Keratinocyte (primary cell): ENCODE data around the gene ADAMTS17. TPM values are rescaled to one million over a fixed set of nuclear protein-coding genes. Genes with fewer than 3 reads are reported as not detected.

Experiments used
- DNase-seq: peaks from one replicate; pipeline ENCODE4 v3.0.0-alpha.2; 2011; ENCODE audit warnings: low read depth, missing footprints, low spot score
- FAIRE-seq: peaks from 2 replicates; lab custom pipeline; 2011; peaks lifted over from hg19 to GRCh38; lab: Jason Lieb, UNC
- H2AFZ ChIP-seq: 2 replicates; pipeline ENCODE4 v1.6.0; 2012; ENCODE audit warnings: low read length, control low read depth, inconsistent platforms; ENCODE audit not compliant: control insufficient read depth
- H3K27ac ChIP-seq: 2 replicates; pipeline ENCODE4 v1.5.1; 2011; ENCODE audit warnings: low read length; ENCODE audit not compliant: control insufficient read depth, insufficient read depth
- H3K27me3 ChIP-seq: 3 replicates; pipeline ENCODE4 v1.6.0; 2011; ENCODE audit warnings: low read length; ENCODE audit not compliant: control insufficient read depth, insufficient read depth; ENCODE audit errors: extremely low read depth
- H3K36me3 ChIP-seq, 2 experiments: 2 replicates in 1 of 2; 3 replicates in 1 of 2; pipeline ENCODE4 v1.5.1; 2011; ENCODE audit warnings: low read length in 2 of 2, mild to moderate bottlenecking in 1 of 2; ENCODE audit not compliant: control insufficient read depth in 2 of 2, insufficient read depth in 2 of 2; ENCODE audit errors: extremely low read depth in 1 of 2
- H3K4me1 ChIP-seq: 3 replicates; pipeline ENCODE4 v1.5.1; 2011; ENCODE audit warnings: low read length; ENCODE audit not compliant: control insufficient read depth, insufficient read depth; ENCODE audit errors: extremely low read depth
- H3K4me2 ChIP-seq: 3 replicates; pipeline ENCODE4 v1.6.0; 2011; ENCODE audit warnings: low read depth, low read length; ENCODE audit not compliant: control insufficient read depth, insufficient read depth; ENCODE audit errors: extremely low read depth
- H3K4me3 ChIP-seq, 3 experiments: fragments of 200-600 bp in 1 of 3; sonication (generic) in 1 of 3; 2 replicates in 2 of 3; 3 replicates in 1 of 3; pipeline ENCODE4 v1.5.1; 2011 to 2016; ENCODE audit warnings: low read length in 3 of 3, mild to moderate bottlenecking in 3 of 3, control low read depth in 2 of 3, inconsistent platforms in 1 of 3, low read depth in 1 of 3, mixed read lengths in 1 of 3, mixed run types in 1 of 3, moderate library complexity in 1 of 3; ENCODE audit not compliant: control insufficient read depth in 2 of 3, insufficient read depth in 2 of 3; ENCODE audit errors: extremely low read depth in 1 of 3
- H3K79me2 ChIP-seq: 2 replicates; pipeline ENCODE4 v1.6.0; 2012; ENCODE audit warnings: low read length; ENCODE audit not compliant: control insufficient read depth, insufficient read depth
- H3K9ac ChIP-seq: 3 replicates; pipeline ENCODE4 v1.6.0; 2011; ENCODE audit warnings: low read length; ENCODE audit not compliant: control insufficient read depth, insufficient read depth; ENCODE audit errors: extremely low read depth
- H3K9me1 ChIP-seq: 3 replicates; pipeline ENCODE4 v1.6.0; 2011; ENCODE audit warnings: low read length; ENCODE audit not compliant: control insufficient read depth, insufficient read depth; ENCODE audit errors: extremely low read depth
- H3K9me3 ChIP-seq: 2 replicates; pipeline ENCODE4 v1.5.1; 2012; ENCODE audit warnings: low read depth, low read length; ENCODE audit not compliant: control insufficient read depth
- H4K20me1 ChIP-seq: 3 replicates; pipeline ENCODE4 v1.6.0; 2011; ENCODE audit warnings: low read length; ENCODE audit not compliant: control insufficient read depth, insufficient read depth; ENCODE audit errors: extremely low read depth
- EZH2 ChIP-seq: IDR thresholded peaks from one replicate; pipeline ENCODE4 v1.6.1; 2012; ENCODE audit warnings: inconsistent platforms, mild to moderate bottlenecking, low read length, moderate library complexity
- dilution Hi-C: fragments of 300-500 bp; cut with MboI; formaldehyde crosslinking; loops from one replicate; pipeline ENCODE4 v1.7.0; 2020; ENCODE audit warnings: low sequenced_read_pairs; ENCODE audit not compliant: extremely low pct_ligation_motif_present
- polyA plus RNA-seq, 5 experiments: library from polyadenylated mRNA; depleted of rRNA in 3 of 5; stranded (reverse) in 3 of 5; stranded (forward) in 1 of 5; unstranded in 1 of 5; fragments of >200 nt; gene quantifications; 1 replicate in 1 of 5; 2 replicates in 3 of 5; 3 replicates in 1 of 5; pipeline versions ENCODE4 v1.2.1 to v1.2.3, GENCODE V29; 2011 to 2012; ENCODE audit warnings: missing spikeins in 2 of 5, low read depth in 1 of 5, low replicate concordance in 1 of 5
- TF ChIP-seq, protein P1 (sequence below), 3 experiments: IDR thresholded peaks in 1 of 3; conservative IDR thresholded peaks in 1 of 3; optimal IDR thresholded peaks in 1 of 3; 2 replicates in 2 of 3; 3 replicates in 1 of 3; pipeline versions ENCODE3 to v1.5.1; 2011; ENCODE audit warnings: low read length in 3 of 3, mild to moderate bottlenecking in 3 of 3, moderate library complexity in 2 of 3, control low read depth in 1 of 3, inconsistent platforms in 1 of 3; ENCODE audit not compliant: insufficient read depth in 2 of 3; ENCODE audit errors: extremely low read depth in 1 of 3

The ADAMTS17 gene
- polyA plus RNA-seq, 1 donor (not counting 4 experiments of a cell fraction or from before 2014, with no cell fraction given), result 0.18 TPM

DNA sequence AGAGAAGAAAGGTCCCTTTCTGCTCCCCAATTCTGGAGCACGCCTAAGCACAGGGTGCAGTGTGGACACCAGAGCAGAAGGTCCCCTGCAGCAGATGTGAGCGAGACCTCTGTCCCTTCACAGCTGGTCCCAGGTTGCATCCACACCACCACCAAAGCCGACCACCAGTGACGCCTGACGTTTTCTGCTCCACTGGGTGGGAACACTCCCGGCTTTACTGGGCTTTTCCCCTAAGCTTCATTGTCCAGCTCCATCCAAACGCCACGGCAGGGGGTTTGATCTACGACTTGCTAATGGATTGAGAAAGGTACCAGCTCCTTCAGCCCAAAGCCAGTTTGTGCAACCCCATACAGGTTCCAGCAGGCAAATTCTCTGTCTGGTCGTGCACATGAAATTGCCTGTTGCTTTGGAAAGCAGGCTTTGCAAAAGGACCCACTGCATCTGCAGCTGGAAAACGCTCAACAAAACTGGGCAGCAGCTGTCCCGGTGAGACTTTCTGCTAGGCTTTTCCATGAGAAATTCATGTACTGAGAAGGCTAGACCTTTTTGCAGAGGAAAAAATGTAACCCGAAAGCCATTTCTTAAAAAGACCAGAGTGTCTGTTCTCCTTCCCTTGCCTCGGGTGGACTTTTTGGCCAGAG lies 31.1 kb downstream of the ADAMTS17 start:
- H3K27ac ChIP-seq, result no peak overlapping the region
- H3K27me3 ChIP-seq, result peaks cover 27% of the 10 kb centered on the region
- TF ChIP-seq EZH2, result peak; percentile 41
- TF ChIP-seq, protein P1, sequence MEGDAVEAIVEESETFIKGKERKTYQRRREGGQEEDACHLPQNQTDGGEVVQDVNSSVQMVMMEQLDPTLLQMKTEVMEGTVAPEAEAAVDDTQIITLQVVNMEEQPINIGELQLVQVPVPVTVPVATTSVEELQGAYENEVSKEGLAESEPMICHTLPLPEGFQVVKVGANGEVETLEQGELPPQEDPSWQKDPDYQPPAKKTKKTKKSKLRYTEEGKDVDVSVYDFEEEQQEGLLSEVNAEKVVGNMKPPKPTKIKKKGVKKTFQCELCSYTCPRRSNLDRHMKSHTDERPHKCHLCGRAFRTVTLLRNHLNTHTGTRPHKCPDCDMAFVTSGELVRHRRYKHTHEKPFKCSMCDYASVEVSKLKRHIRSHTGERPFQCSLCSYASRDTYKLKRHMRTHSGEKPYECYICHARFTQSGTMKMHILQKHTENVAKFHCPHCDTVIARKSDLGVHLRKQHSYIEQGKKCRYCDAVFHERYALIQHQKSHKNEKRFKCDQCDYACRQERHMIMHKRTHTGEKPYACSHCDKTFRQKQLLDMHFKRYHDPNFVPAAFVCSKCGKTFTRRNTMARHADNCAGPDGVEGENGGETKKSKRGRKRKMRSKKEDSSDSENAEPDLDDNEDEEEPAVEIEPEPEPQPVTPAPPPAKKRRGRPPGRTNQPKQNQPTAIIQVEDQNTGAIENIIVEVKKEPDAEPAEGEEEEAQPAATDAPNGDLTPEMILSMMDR (optimal IDR thresholded peaks at IDR 0.05 in 1 of 3, IDR thresholded peaks at IDR 0.05 in 1 of 3, conservative IDR thresholded peaks at IDR 0.05 in 1 of 3; ENCODE audit: extremely low read depth in 1 of 3, insufficient read depth in 2 of 3, low read length in 3 of 3), result no peak
- no peak overlapping the region for H3K9ac ChIP-seq
- no peaks in the 10 kb centered on the region for H3K9me3 ChIP-seq
- no peaks in the 10 kb centered on the region for H3K9me1 ChIP-seq
- peak; percentile 39 for FAIRE-seq
- H3K36me3 ChIP-seq, result no peaks in the 10 kb centered on the region
- no peak overlapping the region for H3K4me3 ChIP-seq
- H3K4me2 ChIP-seq, result peak overlapping the region; percentile 49
- no peak for DNase-seq
- H2AFZ ChIP-seq, result no peak overlapping the region
- H4K20me1 ChIP-seq, result no peaks in the 10 kb centered on the region
- dilution Hi-C loops, result no loop called here
- H3K79me2 ChIP-seq, result no peaks in the 10 kb centered on the region
- H3K4me1 ChIP-seq, result peaks cover 24% of the 10 kb centered on the region

DNA sequence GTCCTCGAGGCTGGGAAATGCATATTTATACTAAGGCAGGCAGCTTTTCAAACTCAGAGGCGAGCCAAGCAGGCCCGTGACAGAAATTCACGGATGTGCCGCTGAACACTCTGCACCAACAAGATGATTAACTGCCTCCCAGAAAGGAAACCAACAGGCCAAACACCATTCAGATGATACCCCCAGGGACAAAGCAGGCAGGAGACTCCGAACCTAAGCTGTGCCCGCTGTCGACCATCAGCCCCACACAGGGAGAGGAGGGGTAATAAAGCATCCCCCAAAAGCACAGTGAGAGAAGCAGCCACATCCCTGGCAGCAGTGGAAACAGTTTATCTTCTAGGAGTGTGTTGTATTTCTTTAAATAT lies 31.8 kb downstream of the ADAMTS17 start:
- dilution Hi-C loops, result no loop called here

More for the DNA sequence above, 31.8 kb downstream of the ADAMTS17 start:
- DNase-seq (no peak), FAIRE-seq (no peak)
- Histone ChIP-seq H3K9me1 (no peaks in the 10 kb centered on the region), H4K20me1 (no peaks in the 10 kb centered on the region), H2AFZ (no peak overlapping the region), H3K36me3 (no peaks in the 10 kb centered on the region), H3K27me3 (peaks cover 25% of the 10 kb centered on the region), H3K9ac (no peak overlapping the region), H3K27ac (no peak overlapping the region), H3K4me1 (peaks cover 24% of the 10 kb centered on the region), H3K4me3 (no peak overlapping the region), H3K9me3 (no peaks in the 10 kb centered on the region), H3K79me2 (no peaks in the 10 kb centered on the region), H3K4me2 (no peak overlapping the region)
- no peak for TF ChIP-seq EZH2
- TF ChIP-seq, protein P1 (optimal IDR thresholded peaks at IDR 0.05 in 1 of 3, IDR thresholded peaks at IDR 0.05 in 1 of 3, conservative IDR thresholded peaks at IDR 0.05 in 1 of 3; ENCODE audit: extremely low read depth in 1 of 3, insufficient read depth in 2 of 3, low read length in 3 of 3), result no peak
